Smooth muscle cell (in vitro differentiated cells): ENCODE results near the gene SPDL1. TPM values are rescaled to one million over a fixed set of nuclear protein-coding genes. Genes with fewer than 3 reads are reported as not detected.

ENCODE experiments used
- DNase-seq: peaks from one replicate; lab custom pipeline; 2025; ENCODE audit not compliant: unreplicated experiment; lab: John Stamatoyannopoulos, UW
- H2AFZ ChIP-seq: fragments of 200-600 bp; sonication (generic); 2 replicates; pipeline ENCODE4 v1.6.0; 2016; ENCODE audit warnings: antibody characterized with exemption, low read depth, mild to moderate bottlenecking
- H3F3A ChIP-seq: fragments of 200-600 bp; sonication (generic); 2 replicates; pipeline ENCODE4 v1.6.0; 2017; ENCODE audit warnings: antibody characterized with exemption, low read depth
- H3K27ac ChIP-seq: fragments of 200-600 bp; sonication (generic); 2 replicates; pipeline ENCODE4 v1.5.1; 2016; ENCODE audit warnings: low read depth, mild to moderate bottlenecking
- H3K27me3 ChIP-seq: fragments of 200-600 bp; sonication (generic); 2 replicates; pipeline ENCODE4 v1.6.1; 2016; ENCODE audit warnings: low read depth, mild to moderate bottlenecking
- H3K36me3 ChIP-seq: fragments of 200-600 bp; sonication (generic); 2 replicates; pipeline ENCODE4 v1.5.1; 2016; ENCODE audit warnings: low read depth
- H3K4me1 ChIP-seq: fragments of 200-600 bp; sonication (generic); 2 replicates; pipeline ENCODE4 v1.5.1; 2016; ENCODE audit warnings: low read depth
- H3K4me2 ChIP-seq: fragments of 200-600 bp; sonication (generic); 2 replicates; pipeline ENCODE4 v1.6.0; 2016; ENCODE audit warnings: mild to moderate bottlenecking
- H3K4me3 ChIP-seq: fragments of 200-600 bp; sonication (generic); 2 replicates; pipeline ENCODE4 v1.5.1; 2016; ENCODE audit warnings: mild to moderate bottlenecking
- H3K79me2 ChIP-seq: fragments of 200-600 bp; sonication (generic); 2 replicates; pipeline ENCODE4 v1.6.0; 2016; ENCODE audit warnings: low read depth, mild to moderate bottlenecking
- H3K9ac ChIP-seq: fragments of 200-600 bp; sonication (generic); 2 replicates; pipeline ENCODE4 v1.6.0; 2016; ENCODE audit warnings: low read depth
- H3K9me3 ChIP-seq: fragments of 200-600 bp; sonication (generic); replicated peaks from 2 replicates; pipeline ENCODE4 v1.5.1; 2016; ENCODE audit warnings: low read depth
- H4K20me1 ChIP-seq: fragments of 200-600 bp; sonication (generic); 2 replicates; pipeline ENCODE4 v1.6.0; 2016; ENCODE audit warnings: low read depth
- CTCF ChIP-seq: fragments of 200-600 bp; sonication (generic); IDR thresholded peaks from 2 replicates; pipeline ENCODE4 v1.5.1; 2017; ENCODE audit warnings: borderline replicate concordance, mild to moderate bottlenecking, antibody characterized with exemption; ENCODE audit not compliant: insufficient read depth, poor library complexity, severe bottlenecking
- WGBS: methylation state at CpG from one replicate; pipeline ENCODE4 v1.1.7; 2016; ENCODE audit warnings: low lambda C conversion rate; 5-methylcytosine and 5-hydroxymethylcytosine counted together
- polyA plus RNA-seq: library from polyadenylated mRNA; unstranded; fragments of >200 nt; fragmentation: Nextera tagmentation; extraction: Ambion mirVana; gene quantifications from 2 replicates; pipeline ENCODE4 v1.2.1, GENCODE V29; 2016
- total RNA-seq: library from RNA; depleted of rRNA; stranded (reverse); fragments of >200 nt; gene quantifications from 2 replicates; pipeline ENCODE4 v1.2.3, GENCODE V29; 2014

Gene SPDL1
- total and polyA plus RNA-seq, 2 experiments from 2014 or later: 28.0 to 75.2 TPM

GRCh38 chr5:169631360-169631759, 47.8 kb downstream of the SPDL1 start:
- WGBS: 93% methylated on average over 4 of the region's 4 CpGs
- Histone ChIP-seq H3F3A (no peaks in the 10 kb centered on the region), H3K79me2 (no peaks in the 10 kb centered on the region), H3K27ac (no peak overlapping the region), H3K27me3 (peaks cover 6% of the 10 kb centered on the region), H3K4me3 (no peak overlapping the region), H2AFZ (no peak overlapping the region), H3K4me1 (no peaks in the 10 kb centered on the region), H3K4me2 (no peak overlapping the region), H4K20me1 (no peaks in the 10 kb centered on the region), H3K9me3 (no peaks in the 10 kb centered on the region), H3K9ac (no peak overlapping the region), H3K36me3 (no peaks in the 10 kb centered on the region)
- DNase-seq: no peak
- TF ChIP-seq CTCF: no peak

- no peaks in the 10 kb centered on the region for H3K79me2 ChIP-seq
- no peak overlapping the region for H3K27ac ChIP-seq
- H3F3A ChIP-seq: no peaks in the 10 kb centered on the region
- no peak overlapping the region for H3K9ac ChIP-seq
- peaks cover 22% of the 10 kb centered on the region for H3K27me3 ChIP-seq
- H3K4me3 ChIP-seq: no peak overlapping the region
- no peaks in the 10 kb centered on the region for H3K36me3 ChIP-seq
- TF ChIP-seq CTCF: no peak
- H4K20me1 ChIP-seq: no peaks in the 10 kb centered on the region
- no peak overlapping the region for H2AFZ ChIP-seq
- no peak for DNase-seq
- no peaks in the 10 kb centered on the region for H3K4me1 ChIP-seq
- H3K4me2 ChIP-seq: no peak overlapping the region
- H3K9me3 ChIP-seq: no peaks in the 10 kb centered on the region
- 83% methylated on average over 1 of the region's 1 CpG for WGBS
These were observed 49.4 kb downstream of the SPDL1 start for GRCh38 chr5:169632946-169633345.

- Histone ChIP-seq H3K79me2 (no peaks in the 10 kb centered on the region), H3K4me1 (no peaks in the 10 kb centered on the region), H3K4me2 (no peak overlapping the region), H3K9ac (no peak overlapping the region), H3K27ac (no peak overlapping the region), H4K20me1 (no peaks in the 10 kb centered on the region), H3F3A (no peaks in the 10 kb centered on the region), H3K4me3 (no peak overlapping the region), H3K9me3 (no peaks in the 10 kb centered on the region), H3K27me3 (peaks cover 33% of the 10 kb centered on the region), H2AFZ (no peak overlapping the region), H3K36me3 (no peaks in the 10 kb centered on the region)
- no peak for DNase-seq
- WGBS: 81% methylated on average over 1 of the region's 1 CpG
- TF ChIP-seq CTCF: no peak
These were observed 51.0 kb downstream of the SPDL1 start for GRCh38 chr5:169634606-169635005.

GRCh38 chr5:169635936-169636335, 52.4 kb downstream of the SPDL1 start:
- Histone ChIP-seq H3K27me3 (peaks cover 33% of the 10 kb centered on the region), H3K4me2 (no peak overlapping the region), H4K20me1 (no peaks in the 10 kb centered on the region), H3F3A (no peaks in the 10 kb centered on the region), H3K9me3 (no peaks in the 10 kb centered on the region), H2AFZ (no peak overlapping the region), H3K4me3 (no peak overlapping the region), H3K27ac (no peak overlapping the region), H3K79me2 (no peaks in the 10 kb centered on the region), H3K36me3 (no peaks in the 10 kb centered on the region), H3K9ac (no peak overlapping the region), H3K4me1 (no peaks in the 10 kb centered on the region)
- TF ChIP-seq CTCF: no peak
- no peak for DNase-seq
- 78% methylated on average over 1 of the region's 1 CpG for WGBS
